Gastrocnemius medialis (tissue), 4 donors: Measurements from ENCODE around the gene SLC22A15. TPM values are rescaled to one million over a fixed set of nuclear protein-coding genes. Genes with fewer than 3 reads are reported as not detected.

Source experiments
- ATAC-seq, 2 donors: fragments of 150-250 bp; one replicate each; pipeline ENCODE4 v1.9.1; 2016
- DNase-seq, 2 donors: peaks; one replicate each; pipeline ENCODE4 v3.0.0-alpha.2; 2019
- H3K27ac ChIP-seq, 4 donors: fragments of 200-600 bp; sonication (generic); 1 replicate in 1 of 4; 2 replicates in 3 of 4; pipeline ENCODE4 v1.5.1; 2016 to 2018; ENCODE audit warnings: mild to moderate bottlenecking in 2 of 4, moderate library complexity in 1 of 4
- H3K27me3 ChIP-seq, 3 donors: fragments of 200-600 bp; sonication (generic) in 2 of 3; 1 replicate in 1 of 3; 2 replicates in 2 of 3; pipeline versions ENCODE4 v1.5.1 to v1.6.0; 2016 to 2019; ENCODE audit warnings: mild to moderate bottlenecking in 1 of 3, moderate library complexity in 1 of 3
- H3K36me3 ChIP-seq, 2 donors: fragments of 200-600 bp; sonication (generic) in 1 of 2; one replicate each; pipeline ENCODE4 v1.5.1; 2017 to 2018
- H3K4me1 ChIP-seq, 2 donors: fragments of 200-600 bp; sonication (generic) in 1 of 2; one replicate each; pipeline ENCODE4 v1.5.1; 2016 to 2017; ENCODE audit warnings: mild to moderate bottlenecking in 2 of 2
- H3K4me3 ChIP-seq, 4 donors: fragments of 200-600 bp; sonication (generic) in 3 of 4; 1 replicate in 1 of 4; 2 replicates in 3 of 4; pipeline ENCODE4 v1.5.1; 2016 to 2019; ENCODE audit warnings: mild to moderate bottlenecking in 2 of 4
- H3K9me3 ChIP-seq, 3 donors: fragments of 200-600 bp; sonication (generic) in 2 of 3; 1 replicate in 1 of 3; 2 replicates in 2 of 3; pipeline ENCODE4 v1.5.1; 2016 to 2019
- CTCF ChIP-seq, 5 experiments: fragments of 450-650 bp in 3 of 5; fragments of 200-600 bp in 2 of 5; sonication (generic) in 2 of 5; IDR thresholded peaks in 4 of 5; conservative IDR thresholded peaks in 1 of 5; 1 replicate in 4 of 5; 2 replicates in 1 of 5; pipeline ENCODE4 v1.5.1; 2016 to 2019; ENCODE audit warnings: antibody characterized with exemption in 5 of 5, mild to moderate bottlenecking in 3 of 5, moderate library complexity in 3 of 5
- POLR2A ChIP-seq, 2 donors: fragments of 450-650 bp; IDR thresholded peaks; one replicate each; pipeline ENCODE4 v1.6.1; 2017; ENCODE audit warnings: antibody characterized with exemption in 2 of 2, mild to moderate bottlenecking in 2 of 2, moderate library complexity in 2 of 2
- in situ Hi-C, 4 donors: fragments of 200-750 bp; cut with MboI; loops; one replicate each; pipeline versions ENCODE4 v1.15.0 to v1.8.0; 2017; ENCODE audit warnings: low sequenced_read_pairs in 4 of 4
- intact Hi-C: fragments of 100-400 bp; cut with DNase I; formaldehyde crosslinking; loops from one replicate; pipeline ENCODE4 v1.15.1; 2023; ENCODE audit warnings: low total_unique reads
- total RNA-seq, 4 donors: library from RNA; depleted of rRNA; stranded (reverse); fragments of >200 nt; gene quantifications; one replicate each; pipeline versions ENCODE4 v1.1.0 to v1.2.3, GENCODE V29; 2016

The SLC22A15 gene
- total RNA-seq, 4 donors from 2014 or later = 0.15 to 0.62 (median 0.41) TPM

- ATAC-seq = no peak
- Histone ChIP-seq H3K9me3 (no peaks in the 10 kb centered on the region), H3K4me1 (no peaks in the 10 kb centered on the region), H3K27ac (no peak overlapping the region), H3K27me3 (no peaks in the 10 kb centered on the region), H3K36me3 (no peaks in the 10 kb centered on the region), H3K4me3 (no peak overlapping the region)
- no peak for TF ChIP-seq CTCF (IDR thresholded peaks at IDR 0.05 in 4 of 5, conservative IDR thresholded peaks at IDR 0.05 in 1 of 5)
- no peak for TF ChIP-seq POLR2A (IDR thresholded peaks at IDR 0.05)
- in situ Hi-C loops = no loop called here
- DNase-seq = no peak
- intact Hi-C loops = no loop called here
Observed at GRCh38 chr1:116105996-116106395, 129.7 kb downstream of the SLC22A15 start.

- intact Hi-C loops (no loop called here), in situ Hi-C loops (no loop called here)
- Histone ChIP-seq H3K36me3 (no peaks in the 10 kb centered on the region), H3K27ac (no peak overlapping the region), H3K27me3 (no peaks in the 10 kb centered on the region), H3K4me3 (no peak overlapping the region), H3K4me1 (no peaks in the 10 kb centered on the region), H3K9me3 (no peaks in the 10 kb centered on the region)
- no peak for TF ChIP-seq POLR2A (IDR thresholded peaks at IDR 0.05)
- no peak for TF ChIP-seq CTCF (IDR thresholded peaks at IDR 0.05 in 4 of 5, conservative IDR thresholded peaks at IDR 0.05 in 1 of 5)
- ATAC-seq (no peak), DNase-seq (no peak)
Observed at GRCh38 chr1:116106646-116107045, 130.3 kb downstream of the SLC22A15 start.

- DNase-seq = no peak
- Histone ChIP-seq H3K4me1 (no peaks in the 10 kb centered on the region), H3K36me3 (no peaks in the 10 kb centered on the region), H3K27ac (no peak overlapping the region), H3K27me3 (no peaks in the 10 kb centered on the region), H3K9me3 (no peaks in the 10 kb centered on the region), H3K4me3 (no peak overlapping the region)
- in situ Hi-C loops (no loop called here), intact Hi-C loops (no loop called here)
- no peak for ATAC-seq
- TF ChIP-seq POLR2A (IDR thresholded peaks at IDR 0.05) (no peak), CTCF (IDR thresholded peaks at IDR 0.05 in 4 of 5, conservative IDR thresholded peaks at IDR 0.05 in 1 of 5) (no peak)
Observed at GRCh38 chr1:116107371-116107770, 131.1 kb downstream of the SLC22A15 start.

- in situ Hi-C loops = no loop called here
- intact Hi-C loops = no loop called here
Observed at GRCh38 chr1:116110567-116111523, 134.5 kb downstream of the SLC22A15 start, which contains the start of gene MAB21L3. Gene MAB21L3, plus strand, starts transcription at chr1:116111399. Its CDS starts 1,217 bp downstream, at chr1:116112616.

More at GRCh38 chr1:116110567-116111523, 134.5 kb downstream of the SLC22A15 start, which contains the start of gene MAB21L3:
- no peak for ATAC-seq
- H3K9me3 ChIP-seq = no peaks in the 10 kb centered on the region
- H3K36me3 ChIP-seq = no peaks in the 10 kb centered on the region
- H3K27ac ChIP-seq = no peak within 1 kb of the TSS
- no peak for TF ChIP-seq CTCF (IDR thresholded peaks at IDR 0.05 in 4 of 5, conservative IDR thresholded peaks at IDR 0.05 in 1 of 5)
- no peak for TF ChIP-seq POLR2A (IDR thresholded peaks at IDR 0.05)
- no peaks in the 10 kb centered on the region for H3K27me3 ChIP-seq
- H3K4me1 ChIP-seq = no peaks in the 10 kb centered on the region
- DNase-seq = no peak
- no peak within 1 kb of the TSS for H3K4me3 ChIP-seq
